HepG2 (cell line): Measurements from ENCODE around the gene TYMP. TPM values are rescaled to one million over a fixed set of nuclear protein-coding genes. Genes with fewer than 3 reads are reported as not detected.

ENCODE experiments used
- AGO1 ChIP-seq: fragments of 200-400 bp; formaldehyde crosslinking; IDR thresholded peaks from 2 replicates; pipeline ENCODE4 v1.6.1; 2017; ENCODE audit warnings: mild to moderate bottlenecking, low read depth, low read length, moderate library complexity; ENCODE audit not compliant: poor library complexity, severe bottlenecking
- CBFB ChIP-seq: sonication (generic); formaldehyde crosslinking; IDR thresholded peaks from 2 replicates; pipeline ENCODE4 v1.4.0; 2020; ENCODE audit warnings: missing genetic modification reagents
- FIP1L1 ChIP-seq: fragments of 200-400 bp; formaldehyde crosslinking; IDR thresholded peaks from 2 replicates; pipeline ENCODE4 v1.6.1; 2018; ENCODE audit warnings: low read depth, mild to moderate bottlenecking, low read length, moderate library complexity, borderline replicate concordance; ENCODE audit not compliant: insufficient read depth
- GZF1 ChIP-seq: sonication (generic); formaldehyde crosslinking; IDR thresholded peaks from 2 replicates; pipeline ENCODE4 v1.5.1; 2020; ENCODE audit warnings: mild to moderate bottlenecking, missing genetic modification reagents
- HCFC1 ChIP-seq: fragments of 150-350 bp; IDR thresholded peaks from 2 replicates; pipeline ENCODE4 v1.6.1; 2014; ENCODE audit warnings: low read depth, low read length
- HES4 ChIP-seq: sonication (generic); formaldehyde crosslinking; IDR thresholded peaks from 2 replicates; pipeline ENCODE4 v1.9.0; 2021; ENCODE audit warnings: mild to moderate bottlenecking, missing genetic modification reagents, borderline replicate concordance
- HOXA5 ChIP-seq: sonication (generic); formaldehyde crosslinking; IDR thresholded peaks from 2 replicates; pipeline ENCODE4 v1.4.0; 2020; ENCODE audit warnings: missing genetic modification reagents
- KDM5B ChIP-seq: sonication (generic); formaldehyde crosslinking; IDR thresholded peaks from 2 replicates; pipeline ENCODE4 v1.4.0; 2020; ENCODE audit warnings: missing genetic modification reagents, mild to moderate bottlenecking, borderline replicate concordance
- REPIN1 ChIP-seq: sonication (generic); formaldehyde crosslinking; IDR thresholded peaks from 2 replicates; pipeline ENCODE4 v1.8.0; 2022; ENCODE audit warnings: missing genetic modification reagents, low read depth, mild to moderate bottlenecking, borderline replicate concordance
- SIX4 ChIP-seq: sonication (generic); formaldehyde crosslinking; IDR thresholded peaks from 2 replicates; pipeline ENCODE4 v1.4.0; 2020; ENCODE audit warnings: missing genetic modification reagents
- ZBTB21 ChIP-seq: sonication (generic); formaldehyde crosslinking; IDR thresholded peaks from 2 replicates; pipeline ENCODE4 v1.4.0; 2020; ENCODE audit warnings: missing genetic modification reagents
- ZNF24 ChIP-seq: fragments of 450-650 bp; IDR thresholded peaks from 2 replicates; pipeline ENCODE4 v1.6.1; 2017; ENCODE audit warnings: antibody characterized with exemption, mild to moderate bottlenecking
- ZNF3 ChIP-seq: IDR thresholded peaks from 2 replicates; pipeline ENCODE4 v1.7.0; 2017; ENCODE audit warnings: inconsistent platforms
- ZNF354B ChIP-seq: sonication (generic); formaldehyde crosslinking; IDR thresholded peaks from 2 replicates; pipeline ENCODE4 v1.8.0; 2022; ENCODE audit warnings: mild to moderate bottlenecking, missing genetic modification reagents
- ZNF441 ChIP-seq: sonication (generic); formaldehyde crosslinking; IDR thresholded peaks from 2 replicates; pipeline ENCODE4 v1.7.0; 2021; ENCODE audit warnings: missing genetic modification reagents, borderline replicate concordance
- ZNF549 ChIP-seq: sonication (generic); formaldehyde crosslinking; IDR thresholded peaks from 2 replicates; pipeline ENCODE4 v1.5.0; 2020; ENCODE audit warnings: missing genetic modification reagents
- ZNF557 ChIP-seq: sonication (generic); formaldehyde crosslinking; IDR thresholded peaks from 2 replicates; pipeline ENCODE4 v1.4.0; 2020; ENCODE audit warnings: missing genetic modification reagents
- ZNF558 ChIP-seq: sonication (generic); formaldehyde crosslinking; IDR thresholded peaks from 2 replicates; pipeline ENCODE4 v1.9.0; 2022; ENCODE audit warnings: mild to moderate bottlenecking, missing genetic modification reagents, borderline replicate concordance
- ZNF572 ChIP-seq: sonication (generic); formaldehyde crosslinking; IDR thresholded peaks from 2 replicates; pipeline ENCODE4 v1.5.1; 2020; ENCODE audit warnings: mild to moderate bottlenecking, missing genetic modification reagents
- ZNF713 ChIP-seq: sonication (generic); formaldehyde crosslinking; IDR thresholded peaks from 2 replicates; pipeline ENCODE4 v1.4.0; 2020; ENCODE audit warnings: mild to moderate bottlenecking, missing genetic modification reagents
- ZNF773 ChIP-seq: sonication (generic); formaldehyde crosslinking; IDR thresholded peaks from 2 replicates; pipeline ENCODE4 v1.4.0; 2020; ENCODE audit warnings: missing genetic modification reagents, borderline replicate concordance
- ZSCAN29 ChIP-seq: sonication (generic); formaldehyde crosslinking; conservative IDR thresholded peaks from 2 replicates; pipeline ENCODE4 v1.4.0; 2020; ENCODE audit warnings: mild to moderate bottlenecking, missing genetic modification reagents
- ZSCAN30 ChIP-seq: sonication (generic); formaldehyde crosslinking; IDR thresholded peaks from 2 replicates; pipeline ENCODE4 v1.5.0; 2020; ENCODE audit warnings: mild to moderate bottlenecking, missing genetic modification reagents
- polyA plus RNA-seq, 8 experiments: library from polyadenylated mRNA; depleted of rRNA in 3 of 8; stranded (reverse) in 7 of 8; unstranded in 1 of 8; fragments of >200 nt; fragmentation: Illumina TruSeq in 4 of 8; extraction: Trizol in 4 of 8; gene quantifications; 2 replicates each; pipeline versions ENCODE4 v1.2.1 to v1.2.3, GENCODE V29; 2011 to 2016; ENCODE audit warnings: low read depth in 4 of 8, missing spikeins in 1 of 8, mixed read lengths in 1 of 8; ENCODE audit not compliant: insufficient read depth in 1 of 8
- total RNA-seq, 5 experiments: library from RNA; depleted of rRNA; stranded (reverse); fragments of >200 nt; fragmentation: Illumina TruSeq; extraction: Trizol; gene quantifications; 2 replicates each; pipeline ENCODE4 v1.2.3, GENCODE V29; 2016; ENCODE audit warnings: low read depth in 1 of 5
- TF ChIP-seq, protein P1 (sequence below): sonication (generic); formaldehyde crosslinking; conservative IDR thresholded peaks from 2 replicates; pipeline ENCODE4 v1.8.0; 2022; ENCODE audit warnings: low read depth, missing genetic modification reagents
- TF ChIP-seq, protein P2 (sequence below): sonication (generic); formaldehyde crosslinking; IDR thresholded peaks from 2 replicates; pipeline ENCODE4 v1.8.0; 2022; ENCODE audit warnings: mild to moderate bottlenecking, missing genetic modification reagents, moderate library complexity
- TF ChIP-seq, protein P3 (sequence below): IDR thresholded peaks from 2 replicates; pipeline ENCODE4 v1.6.1; 2018; ENCODE audit warnings: missing genetic modification reagents
- TF ChIP-seq, protein P4 (sequence below): sonication (generic); formaldehyde crosslinking; IDR thresholded peaks from 2 replicates; pipeline ENCODE4 v1.8.0; 2022; ENCODE audit warnings: mild to moderate bottlenecking, missing genetic modification reagents, moderate library complexity
- TF ChIP-seq, protein P5 (sequence below): IDR thresholded peaks from 2 replicates; pipeline ENCODE4 v1.6.1; 2012; ENCODE audit warnings: inconsistent platforms

Gene TYMP
- total and polyA plus RNA-seq, 2 of the 13 experiments (the other 11 are each of a cell fraction or from before 2014, with no cell fraction given): 3.9 to 4.3 TPM

DNA sequence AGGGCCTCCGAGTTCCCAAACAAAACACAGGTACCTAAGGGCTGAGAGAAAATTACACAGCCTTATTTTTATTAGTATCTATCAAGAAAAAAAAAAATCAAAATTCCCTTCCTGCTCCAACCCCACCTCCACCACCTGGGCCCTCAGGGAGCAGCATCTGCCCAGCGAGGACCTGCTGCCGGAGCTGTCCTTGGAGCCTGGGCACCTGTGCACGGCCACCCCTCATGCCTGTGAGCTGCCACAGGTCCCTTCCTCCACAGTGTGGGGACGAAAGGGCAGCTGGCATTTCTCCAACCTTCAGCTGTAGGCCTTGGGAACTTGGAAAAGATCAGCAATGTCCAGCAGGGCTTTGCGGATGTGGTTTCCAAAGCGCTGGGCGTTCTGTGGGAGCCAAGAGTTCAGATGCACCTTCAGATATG lies 39.2 kb upstream of the TYMP start (continued):
- TF ChIP-seq ZSCAN30 (no peak), ZNF354B (CRISPR knock-in tag) (no peak), ZNF557 (CRISPR knock-in tag) (no peak), REPIN1 (CRISPR knock-in tag) (no peak), HES4 (CRISPR knock-in tag) (no peak), ZNF713 (CRISPR knock-in tag) (no peak), HCFC1 (no peak), ZNF441 (CRISPR knock-in tag) (no peak), ZNF24 (no peak), FIP1L1 (no peak), SIX4 (CRISPR knock-in tag) (no peak), ZNF558 (CRISPR knock-in tag) (no peak), CBFB (CRISPR knock-in tag) (peak; percentile 36; the same call in 1 of the 2 replicates), ZNF3 (no peak), ZNF549 (no peak), ZSCAN29 (no peak), GZF1 (CRISPR knock-in tag) (no peak), AGO1 (no peak), ZBTB21 (CRISPR knock-in tag) (no peak), ZNF572 (CRISPR knock-in tag) (no peak), ZNF773 (CRISPR knock-in tag) (no peak), HOXA5 (CRISPR knock-in tag) (no peak), KDM5B (CRISPR knock-in tag) (no peak; the same call in 1 of the 2 replicates)
- TF ChIP-seq, protein P1, sequence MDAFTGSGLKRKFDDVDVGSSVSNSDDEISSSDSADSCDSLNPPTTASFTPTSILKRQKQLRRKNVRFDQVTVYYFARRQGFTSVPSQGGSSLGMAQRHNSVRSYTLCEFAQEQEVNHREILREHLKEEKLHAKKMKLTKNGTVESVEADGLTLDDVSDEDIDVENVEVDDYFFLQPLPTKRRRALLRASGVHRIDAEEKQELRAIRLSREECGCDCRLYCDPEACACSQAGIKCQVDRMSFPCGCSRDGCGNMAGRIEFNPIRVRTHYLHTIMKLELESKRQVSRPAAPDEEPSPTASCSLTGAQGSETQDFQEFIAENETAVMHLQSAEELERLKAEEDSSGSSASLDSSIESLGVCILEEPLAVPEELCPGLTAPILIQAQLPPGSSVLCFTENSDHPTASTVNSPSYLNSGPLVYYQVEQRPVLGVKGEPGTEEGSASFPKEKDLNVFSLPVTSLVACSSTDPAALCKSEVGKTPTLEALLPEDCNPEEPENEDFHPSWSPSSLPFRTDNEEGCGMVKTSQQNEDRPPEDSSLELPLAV: no peak
- TF ChIP-seq, protein P2, sequence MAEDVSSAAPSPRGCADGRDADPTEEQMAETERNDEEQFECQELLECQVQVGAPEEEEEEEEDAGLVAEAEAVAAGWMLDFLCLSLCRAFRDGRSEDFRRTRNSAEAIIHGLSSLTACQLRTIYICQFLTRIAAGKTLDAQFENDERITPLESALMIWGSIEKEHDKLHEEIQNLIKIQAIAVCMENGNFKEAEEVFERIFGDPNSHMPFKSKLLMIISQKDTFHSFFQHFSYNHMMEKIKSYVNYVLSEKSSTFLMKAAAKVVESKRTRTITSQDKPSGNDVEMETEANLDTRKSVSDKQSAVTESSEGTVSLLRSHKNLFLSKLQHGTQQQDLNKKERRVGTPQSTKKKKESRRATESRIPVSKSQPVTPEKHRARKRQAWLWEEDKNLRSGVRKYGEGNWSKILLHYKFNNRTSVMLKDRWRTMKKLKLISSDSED: no peak
- TF ChIP-seq, protein P3, sequence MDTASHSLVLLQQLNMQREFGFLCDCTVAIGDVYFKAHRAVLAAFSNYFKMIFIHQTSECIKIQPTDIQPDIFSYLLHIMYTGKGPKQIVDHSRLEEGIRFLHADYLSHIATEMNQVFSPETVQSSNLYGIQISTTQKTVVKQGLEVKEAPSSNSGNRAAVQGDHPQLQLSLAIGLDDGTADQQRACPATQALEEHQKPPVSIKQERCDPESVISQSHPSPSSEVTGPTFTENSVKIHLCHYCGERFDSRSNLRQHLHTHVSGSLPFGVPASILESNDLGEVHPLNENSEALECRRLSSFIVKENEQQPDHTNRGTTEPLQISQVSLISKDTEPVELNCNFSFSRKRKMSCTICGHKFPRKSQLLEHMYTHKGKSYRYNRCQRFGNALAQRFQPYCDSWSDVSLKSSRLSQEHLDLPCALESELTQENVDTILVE (CRISPR knock-in tag): no peak
- TF ChIP-seq, protein P4, sequence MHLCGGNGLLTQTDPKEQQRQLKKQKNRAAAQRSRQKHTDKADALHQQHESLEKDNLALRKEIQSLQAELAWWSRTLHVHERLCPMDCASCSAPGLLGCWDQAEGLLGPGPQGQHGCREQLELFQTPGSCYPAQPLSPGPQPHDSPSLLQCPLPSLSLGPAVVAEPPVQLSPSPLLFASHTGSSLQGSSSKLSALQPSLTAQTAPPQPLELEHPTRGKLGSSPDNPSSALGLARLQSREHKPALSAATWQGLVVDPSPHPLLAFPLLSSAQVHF (CRISPR knock-in tag): no peak
- TF ChIP-seq, protein P5, sequence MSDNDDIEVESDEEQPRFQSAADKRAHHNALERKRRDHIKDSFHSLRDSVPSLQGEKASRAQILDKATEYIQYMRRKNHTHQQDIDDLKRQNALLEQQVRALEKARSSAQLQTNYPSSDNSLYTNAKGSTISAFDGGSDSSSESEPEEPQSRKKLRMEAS: peak; percentile 32; the same call in 1 of the 2 replicates
